Bladder microvascular endothelial cell (primary cell): Measurements from ENCODE around the gene FAF2. TPM values are rescaled to one million over a fixed set of nuclear protein-coding genes. Genes with fewer than 3 reads are reported as not detected.

Experiments
- total RNA-seq: library from RNA; depleted of rRNA; stranded (reverse); fragments of >200 nt; gene quantifications from 2 replicates; pipeline ENCODE4 v1.2.3, GENCODE V29; 2014

FAF2 gene
- total RNA-seq = 24.3 and 66.0 TPM in 2 replicates

GRCh38 chr5:176447978-176448608, at the start of gene FAF2:
Gene FAF2 (plus strand): TSS chr5:176448385. CDS start chr5:176448408, 23 bp downstream.

DNA sequence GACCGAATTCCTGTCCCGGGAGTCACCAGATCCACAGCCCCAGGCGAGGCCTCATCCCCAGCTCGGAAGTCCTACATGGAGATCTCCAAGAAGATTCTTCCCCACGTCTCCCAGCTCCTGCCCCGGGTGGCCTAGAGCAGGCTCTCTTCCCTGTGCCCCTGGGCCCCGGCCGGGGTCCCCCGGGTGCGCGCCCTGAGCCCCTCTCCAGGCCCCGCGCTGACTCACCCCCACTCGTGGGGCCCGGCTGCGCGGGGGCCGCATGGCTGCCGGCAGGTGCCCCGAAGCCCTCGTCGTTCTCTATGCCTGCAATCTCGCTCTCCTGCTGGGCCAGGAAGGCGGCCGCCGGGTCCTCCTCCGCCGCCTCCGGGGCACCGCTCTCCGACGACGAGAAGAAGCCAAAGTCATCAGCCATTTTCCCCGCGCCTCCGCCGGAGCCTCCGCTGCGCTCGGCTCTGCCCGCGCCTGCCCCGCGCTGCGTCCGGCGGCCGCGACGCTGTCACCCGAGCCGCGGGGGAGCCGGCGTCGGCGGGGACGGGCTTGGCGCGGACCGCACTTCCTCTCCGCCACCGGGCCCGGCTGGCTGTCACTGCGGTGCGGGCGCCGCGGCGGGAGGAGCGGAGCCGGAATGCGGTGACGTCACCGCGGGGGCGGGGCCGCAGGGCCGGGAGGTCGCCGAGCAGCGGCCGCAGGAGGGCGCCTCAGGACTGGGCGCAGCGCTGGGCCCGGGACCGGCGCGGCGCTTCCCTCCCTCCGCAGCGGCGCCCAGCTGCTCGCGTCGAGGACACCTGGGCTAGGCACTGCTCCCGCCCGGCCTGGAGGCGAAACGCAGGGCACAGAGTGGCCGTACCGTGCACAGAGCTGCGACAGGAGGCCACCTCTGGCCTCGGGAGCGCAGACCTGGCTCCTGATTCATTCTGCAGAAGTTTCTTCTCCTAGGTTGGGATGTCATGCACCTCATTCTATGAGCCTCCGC, 31.9 kb upstream of the FAF2 start, which contains the start of gene CLTB:
TSS of gene CLTB (minus strand) at position 588 of the 973 bp plus-strand sequence. CDS start at position 412, 176 bp downstream.

GRCh38 chr5:176536902-176537553, 88.8 kb downstream of the FAF2 start, which contains the start of gene RNF44:
Gene RNF44 (minus strand): TSS chr5:176537402. CDS start chr5:176532472, 4,930 bp downstream.

GRCh38 chr5:176548967-176549444, 100.8 kb downstream of the FAF2 start, which contains the start of gene CDHR2:
Gene CDHR2 (plus strand): TSS chr5:176549342. CDS start chr5:176565353, 16,011 bp downstream.

Other genes starting within 250 kb of the FAF2 start
- gene SIMC1, start 210.0 kb upstream of the FAF2 start, total RNA-seq = 1.5 and 5.0 TPM in 2 replicates
- gene KIAA1191, start 86.6 kb upstream of the FAF2 start, total RNA-seq = 53.3 and 79.9 TPM in 2 replicates
- gene ARL10, start 82.9 kb upstream of the FAF2 start, total RNA-seq = 5.8 and 19.7 TPM in 2 replicates
- 15.9 and 19.8 TPM in 2 replicates for gene NOP16, start 59.8 kb upstream of the FAF2 start, total RNA-seq
- gene HIGD2A, start 59.6 kb upstream of the FAF2 start, total RNA-seq = 20.6 and 27.6 TPM in 2 replicates
- 88.4 and 171 TPM in 2 replicates for gene CLTB, start 31.8 kb upstream of the FAF2 start, total RNA-seq
- gene RNF44, start 89.0 kb downstream of the FAF2 start, total RNA-seq = 1.6 and 8.5 TPM in 2 replicates
- gene CDHR2, start 101.0 kb downstream of the FAF2 start, total RNA-seq = under 0.01 TPM in 1 of 2 replicates, not detected in the other
- 2.9 and 6.0 TPM in 2 replicates for gene GPRIN1, start 161.8 kb downstream of the FAF2 start, total RNA-seq
- gene SNCB, start 182.1 kb downstream of the FAF2 start, total RNA-seq = 0.16 and 1.1 TPM in 2 replicates
- not detected in 2 replicates for gene EIF4E1B, start 182.3 kb downstream of the FAF2 start, total RNA-seq
- gene TSPAN17, start 199.1 kb downstream of the FAF2 start, total RNA-seq = 39.7 and 55.1 TPM in 2 replicates